Measurements from ENCODE around the gene ACKR3. TPM values are rescaled to one million over a fixed set of nuclear protein-coding genes. Genes with fewer than 3 reads are reported as not detected.

Gene ACKR3
- total RNA-seq, 1 donor from 2014 or later = 55.5 TPM

GRCh38 chr2:236575510-236575909 lies 5.9 kb downstream of the ACKR3 start:
- no peak for DNase-seq (ENCODE audit: extremely low spot score in 2 of 2)
- Histone ChIP-seq H3K4me1 (peaks cover 77% of the 10 kb centered on the region), H3K9me3 (no peaks in the 10 kb centered on the region), H3K4me3 (no peak overlapping the region), H3K27me3 (no peaks in the 10 kb centered on the region), H3K36me3 (peaks cover 0 to 2% of the 10 kb centered on the region in 2 donors), H3K27ac (no peak overlapping the region)
- intact Hi-C loops (cut with DNase I) = loop anchor here (10.0 kb wide), 1 partner anchor 159 kb away; no protein-coding TSS in a partner anchor
- TF ChIP-seq POLR2A (IDR thresholded peaks at IDR 0.05) = no peak
- TF ChIP-seq CTCF (IDR thresholded peaks at IDR 0.05) = no peak
- no peak for TF ChIP-seq POLR2AphosphoS5 (IDR thresholded peaks at IDR 0.05; ENCODE audit: insufficient read depth in 1 of 2, low read depth in 1 of 2)

- no peak overlapping the region for H3K4me3 ChIP-seq
- intact Hi-C loops (cut with DNase I) = loop anchor here (10.0 kb wide), 1 partner anchor 159 kb away; no protein-coding TSS in a partner anchor
- H3K27ac ChIP-seq = no peak overlapping the region
Observed at GRCh38 chr2:236576087-236576486, 6.5 kb downstream of the ACKR3 start.

GRCh38 chr2:236576953-236577352 lies 7.3 kb downstream of the ACKR3 start:
- Histone ChIP-seq H3K4me1 (peaks cover 66% of the 10 kb centered on the region), H3K27me3 (no peaks in the 10 kb centered on the region), H3K4me3 (no peak overlapping the region), H3K9me3 (no peaks in the 10 kb centered on the region), H3K36me3 (peaks cover 0 to 14% of the 10 kb centered on the region in 2 donors), H3K27ac (no peak overlapping the region)
- DNase-seq (ENCODE audit: extremely low spot score in 2 of 2) = no peak
- intact Hi-C loops (cut with DNase I) = loop anchor here (10.0 kb wide), 1 partner anchor 158 kb away; no protein-coding TSS in a partner anchor
- no peak for TF ChIP-seq POLR2A (IDR thresholded peaks at IDR 0.05)
- no peak for TF ChIP-seq CTCF (IDR thresholded peaks at IDR 0.05)
- TF ChIP-seq POLR2AphosphoS5 (IDR thresholded peaks at IDR 0.05; ENCODE audit: insufficient read depth in 1 of 2, low read depth in 1 of 2) = no peak

More at GRCh38 chr2:236576087-236576486, 6.5 kb downstream of the ACKR3 start:
- no peak for TF ChIP-seq POLR2A (IDR thresholded peaks at IDR 0.05)
- no peaks in the 10 kb centered on the region for H3K27me3 ChIP-seq
- peaks cover 0 to 8% of the 10 kb centered on the region in 2 donors for H3K36me3 ChIP-seq
- no peak for DNase-seq (ENCODE audit: extremely low spot score in 2 of 2)
- H3K9me3 ChIP-seq = no peaks in the 10 kb centered on the region
- H3K4me1 ChIP-seq = peaks cover 75% of the 10 kb centered on the region

- Histone ChIP-seq H3K27ac (no peak overlapping the region), H3K27me3 (no peaks in the 10 kb centered on the region), H3K9me3 (no peaks in the 10 kb centered on the region), H3K4me3 (no peak overlapping the region), H3K36me3 (peaks cover 0 to 14% of the 10 kb centered on the region in 2 donors), H3K4me1 (peaks cover 58% of the 10 kb centered on the region)
- intact Hi-C loops (cut with DNase I) = loop anchor here (10.0 kb wide), 1 partner anchor 157 kb away; no protein-coding TSS in a partner anchor
- DNase-seq (ENCODE audit: extremely low spot score in 2 of 2) = no peak
- no peak for TF ChIP-seq POLR2A (IDR thresholded peaks at IDR 0.05)
- no peak for TF ChIP-seq CTCF (IDR thresholded peaks at IDR 0.05)
- TF ChIP-seq POLR2AphosphoS5 (IDR thresholded peaks at IDR 0.05; ENCODE audit: insufficient read depth in 1 of 2, low read depth in 1 of 2) = no peak
Observed at GRCh38 chr2:236577481-236578410, 8.1 kb downstream of the ACKR3 start.

GRCh38 chr2:236578411-236578846 lies 8.8 kb downstream of the ACKR3 start:
- no peaks in the 10 kb centered on the region for H3K27me3 ChIP-seq
- peaks cover 52% of the 10 kb centered on the region for H3K4me1 ChIP-seq
- no peak overlapping the region for H3K4me3 ChIP-seq
- H3K9me3 ChIP-seq = no peaks in the 10 kb centered on the region
- peaks cover 0 to 14% of the 10 kb centered on the region in 2 donors for H3K36me3 ChIP-seq
- TF ChIP-seq POLR2AphosphoS5 (IDR thresholded peaks at IDR 0.05; ENCODE audit: insufficient read depth in 1 of 2, low read depth in 1 of 2) (no peak), POLR2A (IDR thresholded peaks at IDR 0.05) (no peak), CTCF (IDR thresholded peaks at IDR 0.05) (no peak)
- DNase-seq (ENCODE audit: extremely low spot score in 2 of 2) = no peak
- no peak overlapping the region for H3K27ac ChIP-seq
- intact Hi-C loops (cut with DNase I) = loop anchor here (10.0 kb wide), 1 partner anchor 156 kb away; no protein-coding TSS in a partner anchor

All from vagina (tissue), 2 donors.